Measurements from ENCODE around the gene GNGT2. TPM values are rescaled to one million over a fixed set of nuclear protein-coding genes. Genes with fewer than 3 reads are reported as not detected.
A peak's percentile ranks its signal among the peaks of the same experiment; 100 is the strongest.
"Not testable (repeated sequence)": the region's sequence is repeated elsewhere in the genome, so short reads cannot be mapped to it uniquely, and the experiment has no call there.

Gene GNGT2
- total RNA-seq, 1 donor from 2014 or later, result not detected

DNA sequence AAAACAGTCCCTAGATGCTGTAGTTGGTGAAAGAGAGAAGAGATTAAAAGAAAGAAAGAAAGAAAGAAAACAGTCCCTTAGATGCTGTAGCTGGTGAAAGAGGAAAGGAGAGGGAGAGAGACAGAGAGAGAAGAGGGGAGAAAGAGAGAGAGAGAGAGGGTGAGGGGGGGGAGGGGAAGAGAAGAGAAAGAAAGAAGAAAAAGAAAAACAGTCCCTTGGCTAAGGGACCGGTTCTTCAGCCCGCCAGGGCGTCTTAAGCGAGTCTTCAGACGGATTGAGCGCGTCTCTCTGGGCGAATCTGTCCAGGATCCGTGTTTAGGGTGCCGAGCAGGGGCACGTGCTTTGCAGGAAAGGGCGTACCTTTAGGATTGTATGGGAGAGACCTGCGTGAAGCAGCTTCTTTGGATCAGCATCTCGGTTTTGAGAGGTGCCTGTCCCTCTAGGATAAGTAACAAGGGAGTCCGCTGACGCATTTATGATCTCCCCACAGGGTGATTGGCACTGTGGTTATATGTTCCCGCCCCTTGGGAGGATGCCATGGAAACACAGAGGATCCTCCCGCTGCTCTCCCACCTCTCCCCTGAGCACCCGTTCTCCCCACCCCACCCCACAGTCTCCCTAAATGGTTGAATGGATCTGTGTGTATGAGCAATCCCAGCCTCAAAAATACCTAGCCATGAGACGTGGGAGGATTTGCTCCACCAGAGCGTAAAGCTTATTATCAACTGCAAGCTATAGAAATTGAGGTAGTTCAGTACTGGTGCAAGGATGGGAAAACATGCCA is 16.7 kb downstream of the GNGT2 start:
- Histone ChIP-seq H3K4me3 (peak overlapping the region; percentile 58 to 76), H3K27ac (peak overlapping the region; percentile 92 to 99), H3K36me3 (no peaks in the 10 kb centered on the region), H3K9me3 (no peaks in the 10 kb centered on the region), H3K27me3 (no peaks in the 10 kb centered on the region), H3K4me1 (peaks cover 0 to 3% of the 10 kb centered on the region in 2 donors)
- peak in 1 of 2 donors; percentile 82 for DNase-seq (ENCODE audit: low spot score in 2 of 2)
- intact Hi-C loops (cut with DNase I), result loop anchor here (10.0 kb wide), 2 partner anchors 221 to 1139 kb away; partner anchors contain the start of gene PHB1
- TF ChIP-seq, protein P1, sequence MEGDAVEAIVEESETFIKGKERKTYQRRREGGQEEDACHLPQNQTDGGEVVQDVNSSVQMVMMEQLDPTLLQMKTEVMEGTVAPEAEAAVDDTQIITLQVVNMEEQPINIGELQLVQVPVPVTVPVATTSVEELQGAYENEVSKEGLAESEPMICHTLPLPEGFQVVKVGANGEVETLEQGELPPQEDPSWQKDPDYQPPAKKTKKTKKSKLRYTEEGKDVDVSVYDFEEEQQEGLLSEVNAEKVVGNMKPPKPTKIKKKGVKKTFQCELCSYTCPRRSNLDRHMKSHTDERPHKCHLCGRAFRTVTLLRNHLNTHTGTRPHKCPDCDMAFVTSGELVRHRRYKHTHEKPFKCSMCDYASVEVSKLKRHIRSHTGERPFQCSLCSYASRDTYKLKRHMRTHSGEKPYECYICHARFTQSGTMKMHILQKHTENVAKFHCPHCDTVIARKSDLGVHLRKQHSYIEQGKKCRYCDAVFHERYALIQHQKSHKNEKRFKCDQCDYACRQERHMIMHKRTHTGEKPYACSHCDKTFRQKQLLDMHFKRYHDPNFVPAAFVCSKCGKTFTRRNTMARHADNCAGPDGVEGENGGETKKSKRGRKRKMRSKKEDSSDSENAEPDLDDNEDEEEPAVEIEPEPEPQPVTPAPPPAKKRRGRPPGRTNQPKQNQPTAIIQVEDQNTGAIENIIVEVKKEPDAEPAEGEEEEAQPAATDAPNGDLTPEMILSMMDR (IDR thresholded peaks at IDR 0.05), result no peak

DNA sequence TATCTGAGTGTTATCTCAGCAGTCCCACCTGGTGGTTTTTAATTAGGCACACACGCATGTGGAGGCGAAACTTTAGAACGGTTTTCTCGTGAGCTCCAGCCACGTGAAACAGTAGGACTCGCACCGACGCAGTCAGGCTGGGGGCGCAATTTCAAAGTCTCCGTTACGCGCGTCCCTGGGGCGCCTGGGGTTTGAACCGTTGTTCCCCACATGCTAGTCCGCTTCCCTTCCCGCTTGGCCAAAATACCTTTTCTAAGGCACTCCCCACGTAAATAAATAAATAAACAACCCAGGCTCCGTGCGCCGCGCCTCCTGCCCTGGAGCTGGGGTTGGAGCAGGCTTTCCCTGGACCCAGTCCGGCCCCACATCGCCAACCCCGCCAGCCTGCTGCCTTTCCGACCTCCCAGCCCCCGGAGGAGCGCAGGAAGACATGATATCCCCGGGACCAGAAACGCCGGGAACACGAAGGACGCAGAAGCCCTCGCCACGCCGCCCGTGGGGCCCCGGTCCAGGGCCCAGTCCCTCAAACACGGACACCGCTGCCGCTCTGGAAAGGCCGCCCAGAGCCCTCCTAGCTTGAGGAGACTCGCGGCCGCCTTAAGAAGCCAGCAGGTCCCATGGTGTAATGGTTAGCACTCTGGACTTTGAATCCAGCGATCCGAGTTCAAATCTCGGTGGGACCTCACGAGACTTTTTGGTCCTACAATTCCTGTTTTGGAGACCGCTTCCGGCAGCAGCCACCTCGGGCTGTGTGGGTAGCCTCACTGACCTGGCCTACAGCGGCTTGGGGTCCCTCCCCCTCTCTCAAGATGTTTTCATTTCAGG is 18.2 kb downstream of the GNGT2 start:
- no peaks in the 10 kb centered on the region for H3K9me3 ChIP-seq
- H3K36me3 ChIP-seq, result no peaks in the 10 kb centered on the region
- peak overlapping the region; percentile 92 to 99 for H3K27ac ChIP-seq
- intact Hi-C loops (cut with DNase I), result loop anchor here (1.0 to 10.0 kb wide), 3 partner anchors 223 to 1137 kb away; partner anchors contain the start of genes ATP5MC1 and PHB1
- H3K4me1 ChIP-seq, result peaks cover 0 to 3% of the 10 kb centered on the region in 2 donors
- no peaks in the 10 kb centered on the region for H3K27me3 ChIP-seq
- TF ChIP-seq, protein P1 (IDR thresholded peaks at IDR 0.05), result peak in 2 of 3 experiments; percentile 8 to 36
- H3K4me3 ChIP-seq, result peak overlapping the region; percentile 58 to 76
- peak; percentile 79 to 98 for DNase-seq (ENCODE audit: low spot score in 2 of 2)

DNA sequence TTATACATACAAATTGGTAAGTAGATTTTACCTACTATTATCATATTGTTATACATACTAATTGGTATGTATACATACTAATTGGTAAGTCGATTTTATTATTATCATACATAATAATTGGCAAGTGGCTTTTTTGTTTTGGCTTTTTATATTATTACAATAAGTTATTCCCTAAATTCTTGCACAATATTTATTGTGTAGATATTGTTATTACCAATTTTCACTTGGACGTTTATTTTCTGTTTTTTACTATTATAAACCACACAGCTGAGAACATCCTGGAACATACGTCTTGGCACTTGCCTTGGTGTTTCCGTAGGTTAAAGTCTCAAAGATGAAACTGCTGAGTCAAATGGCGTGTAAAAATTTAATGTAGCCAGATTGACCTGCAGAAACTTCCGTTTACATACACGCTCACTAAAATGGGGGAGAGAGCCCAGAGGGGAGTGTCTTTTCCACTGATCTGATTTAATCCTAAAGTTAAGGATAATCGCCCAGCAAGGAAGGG is 18.9 kb downstream of the GNGT2 start:
- intact Hi-C loops (cut with DNase I), result loop anchor here (10.0 kb wide), 2 partner anchors 223 to 1137 kb away; partner anchors contain the start of gene PHB1
- H3K27me3 ChIP-seq, result no peaks in the 10 kb centered on the region
- H3K27ac ChIP-seq, result peak overlapping the region; percentile 92 to 99
- TF ChIP-seq, protein P1 (IDR thresholded peaks at IDR 0.05), result no peak
- H3K4me3 ChIP-seq, result peak overlapping the region; percentile 58 to 76
- peaks cover 0 to 3% of the 10 kb centered on the region in 2 donors for H3K4me1 ChIP-seq
- H3K36me3 ChIP-seq, result no peaks in the 10 kb centered on the region
- DNase-seq (ENCODE audit: low spot score in 2 of 2), result no peak
- no peaks in the 10 kb centered on the region for H3K9me3 ChIP-seq

DNA sequence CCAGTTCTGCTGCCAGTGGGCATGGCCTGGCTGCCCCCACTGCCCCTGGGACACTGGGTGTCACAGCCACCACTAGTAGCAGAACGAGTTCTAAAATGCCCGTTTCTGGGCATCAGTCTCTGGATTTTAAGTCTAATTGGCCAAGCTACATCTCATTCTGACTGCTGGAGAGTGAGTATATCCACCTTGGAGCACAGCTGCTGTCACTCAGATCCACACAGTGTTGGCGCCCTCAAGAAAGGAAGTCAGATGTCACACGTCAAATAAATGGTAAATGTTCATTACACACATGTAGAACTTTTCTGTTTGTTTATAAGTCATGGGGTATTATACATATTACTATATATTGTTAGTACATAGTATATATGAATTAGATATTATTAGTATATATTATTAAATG is 19.4 kb downstream of the GNGT2 start:
- Histone ChIP-seq H3K4me1 (peaks cover 0 to 3% of the 10 kb centered on the region in 2 donors), H3K27me3 (no peaks in the 10 kb centered on the region), H3K36me3 (no peaks in the 10 kb centered on the region), H3K9me3 (no peaks in the 10 kb centered on the region), H3K27ac (no peak overlapping the region), H3K4me3 (no peak overlapping the region)
- intact Hi-C loops (cut with DNase I), result loop anchor here (10.0 kb wide), 2 partner anchors 224 to 1136 kb away; partner anchors contain the start of gene PHB1
- DNase-seq (ENCODE audit: low spot score in 2 of 2), result no peak
- TF ChIP-seq, protein P1 (IDR thresholded peaks at IDR 0.05), result no peak

DNA sequence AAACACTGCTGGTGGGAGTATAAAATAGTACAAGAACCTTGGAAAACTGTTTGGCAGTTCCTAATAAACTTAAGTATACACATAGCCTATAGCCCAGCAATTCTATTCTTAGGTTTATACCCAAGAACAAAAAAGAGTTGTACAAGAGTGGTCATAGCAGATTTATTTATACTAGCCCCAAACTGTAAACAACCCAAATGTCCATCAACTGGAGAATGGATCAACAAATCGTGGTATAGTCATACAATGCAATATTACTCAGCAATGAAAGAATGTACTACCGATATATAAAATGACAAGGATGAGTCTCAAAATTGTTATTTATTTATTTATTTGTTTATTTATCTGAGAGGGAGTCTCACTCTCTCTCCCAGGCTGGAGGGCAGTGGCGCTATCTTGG is 23.1 kb downstream of the GNGT2 start:
- Histone ChIP-seq H3K4me3 (no peak overlapping the region), H3K9me3 (no peaks in the 10 kb centered on the region), H3K27me3 (no peaks in the 10 kb centered on the region), H3K27ac (no peak overlapping the region), H3K36me3 (no peaks in the 10 kb centered on the region), H3K4me1 (peaks cover 0 to 3% of the 10 kb centered on the region in 2 donors)
- intact Hi-C loops (cut with DNase I), result no loop called here
- TF ChIP-seq, protein P1 (IDR thresholded peaks at IDR 0.05), result no peak
- no peak for DNase-seq (ENCODE audit: low spot score in 2 of 2)

DNA sequence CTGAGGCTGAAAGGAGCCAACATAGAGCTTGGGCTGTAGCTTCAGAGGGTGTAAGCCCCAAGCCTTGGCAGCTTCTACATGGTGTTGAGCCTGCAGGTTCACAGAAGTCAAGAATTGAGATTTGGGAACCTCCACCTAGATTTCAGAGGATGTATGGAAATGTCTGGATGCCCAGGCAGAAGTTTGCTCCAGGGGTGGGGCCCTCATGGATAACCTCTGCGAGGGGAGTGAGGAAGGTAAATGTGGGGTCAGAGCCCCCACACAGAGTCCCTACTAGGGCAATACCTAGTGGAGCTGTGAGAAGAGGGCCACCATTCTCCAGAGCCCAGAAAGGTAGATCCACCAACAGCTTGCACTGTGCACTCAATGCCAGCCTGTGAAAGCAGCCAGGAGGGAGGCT is 25.0 kb downstream of the GNGT2 start:
- DNase-seq (ENCODE audit: low spot score in 2 of 2); H3K27me3 ChIP-seq; intact Hi-C loops (cut with DNase I): not testable (repeated sequence)

DNA sequence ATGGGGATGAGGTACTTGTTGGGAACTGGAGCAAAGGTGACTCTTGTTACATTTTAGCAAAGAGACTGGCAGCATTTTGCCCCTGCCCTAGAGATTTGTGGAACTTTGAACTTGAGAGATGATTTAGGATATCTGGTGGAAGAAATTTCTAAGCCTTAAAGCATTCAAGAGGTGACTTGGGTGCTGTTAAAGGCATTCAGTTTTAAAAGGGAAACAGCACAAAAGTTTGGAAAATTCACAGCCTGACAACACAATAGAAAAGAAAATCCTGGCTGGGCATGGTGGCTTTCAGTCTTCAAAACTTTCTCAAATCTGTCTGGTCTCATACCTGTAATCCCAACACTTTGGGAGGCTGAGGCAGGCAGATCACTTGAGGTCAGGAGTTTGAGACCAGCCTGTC is 25.9 kb downstream of the GNGT2 start:
- intact Hi-C loops (cut with DNase I); H3K9me3 ChIP-seq; H3K27ac ChIP-seq; H3K4me3 ChIP-seq; H3K36me3 ChIP-seq; DNase-seq (ENCODE audit: low spot score in 2 of 2); H3K4me1 ChIP-seq; H3K27me3 ChIP-seq: not testable (repeated sequence)

More for the DNA sequence above, 25.0 kb downstream of the GNGT2 start:
- H3K36me3 ChIP-seq, H3K9me3 ChIP-seq, H3K27ac ChIP-seq, H3K4me3 ChIP-seq, H3K4me1 ChIP-seq: not testable (repeated sequence)
